Measurements from ENCODE around the gene STPG2. TPM values are rescaled to one million over a fixed set of nuclear protein-coding genes. Genes with fewer than 3 reads are reported as not detected.

STPG2 gene
- total and polyA plus RNA-seq, 2 experiments from 2014 or later, result 0.32 TPM; not detected in 1

GRCh38 chr4:97691111-97691605 is 452.1 kb downstream of the STPG2 start:
- 11 to 20% methylated on average over 3 of the region's 3 CpGs for WGBS, 2 experiments (ENCODE audit: low coverage in 1 of 2, low lambda C conversion rate in 2 of 2, missing lambda C conversion rate in 2 of 2)
- TF ChIP-seq EZH2 (IDR thresholded peaks at IDR 0.05; ENCODE audit: insufficient read depth, poor library complexity, severe bottlenecking), result no peak
- no peak for TF ChIP-seq EZH2phosphoT487 (IDR thresholded peaks at IDR 0.05; ENCODE audit: insufficient read depth, low read depth)
- in situ Hi-C loops (cut with MboI), result no loop called here

GRCh38 chr4:97670703-97671269 is 472.5 kb downstream of the STPG2 start:
- Histone ChIP-seq H3K9me3 (ENCODE audit: low read depth) (no peaks in the 10 kb centered on the region), H3K4me1 (ENCODE audit: insufficient read depth) (no peaks in the 10 kb centered on the region), H4K20me1 (ENCODE audit: insufficient read depth) (no peaks in the 10 kb centered on the region), H3F3A (ENCODE audit: insufficient read depth) (no peaks in the 10 kb centered on the region), H3K9me2 (ENCODE audit: insufficient read depth) (no peaks in the 10 kb centered on the region), H2AFZ (no peak overlapping the region), H3K79me2 (ENCODE audit: insufficient read depth) (no peaks in the 10 kb centered on the region), H3K4me3 (no peak overlapping the region), H3K9ac (no peak overlapping the region), H3K27ac (no peak overlapping the region), H3K36me3 (ENCODE audit: low read depth) (no peaks in the 10 kb centered on the region), H3K27me3 (replicated peaks; ENCODE audit: insufficient read depth) (no peaks in the 10 kb centered on the region), H3K4me2 (ENCODE audit: unreplicated experiment) (no peak overlapping the region)
- no peak for DNase-seq
- WGBS, 2 experiments (ENCODE audit: low coverage in 1 of 2, low lambda C conversion rate in 2 of 2, missing lambda C conversion rate in 2 of 2), result 0 to 3% methylated on average over 1 of the region's 1 CpG
- in situ Hi-C loops (cut with MboI), result no loop called here
- no peak for TF ChIP-seq EZH2 (IDR thresholded peaks at IDR 0.05; ENCODE audit: insufficient read depth, poor library complexity, severe bottlenecking)
- TF ChIP-seq EZH2phosphoT487 (IDR thresholded peaks at IDR 0.05; ENCODE audit: insufficient read depth, low read depth), result no peak

More at GRCh38 chr4:97691111-97691605, 452.1 kb downstream of the STPG2 start:
- no peaks in the 10 kb centered on the region for H4K20me1 ChIP-seq (ENCODE audit: insufficient read depth)
- no peaks in the 10 kb centered on the region for H3K4me1 ChIP-seq (ENCODE audit: insufficient read depth)
- no peaks in the 10 kb centered on the region for H3K79me2 ChIP-seq (ENCODE audit: insufficient read depth)
- no peaks in the 10 kb centered on the region for H3K27me3 ChIP-seq (replicated peaks; ENCODE audit: insufficient read depth)
- H3F3A ChIP-seq (ENCODE audit: insufficient read depth), result no peaks in the 10 kb centered on the region
- no peak overlapping the region for H3K4me3 ChIP-seq
- H3K36me3 ChIP-seq (ENCODE audit: low read depth), result no peaks in the 10 kb centered on the region
- H2AFZ ChIP-seq, result no peak overlapping the region
- no peak overlapping the region for H3K9ac ChIP-seq
- no peaks in the 10 kb centered on the region for H3K9me2 ChIP-seq (ENCODE audit: insufficient read depth)
- peaks cover 7% of the 10 kb centered on the region for H3K9me3 ChIP-seq (ENCODE audit: low read depth)
- no peak for DNase-seq
- no peak overlapping the region for H3K4me2 ChIP-seq (ENCODE audit: unreplicated experiment)
- H3K27ac ChIP-seq, result no peak overlapping the region

GRCh38 chr4:97665553-97665952 is 477.7 kb downstream of the STPG2 start:
- Histone ChIP-seq H3K4me1 (ENCODE audit: insufficient read depth) (no peaks in the 10 kb centered on the region), H3K4me3 (no peak overlapping the region), H3K4me2 (ENCODE audit: unreplicated experiment) (no peak overlapping the region), H2AFZ (no peak overlapping the region), H3K27me3 (replicated peaks; ENCODE audit: insufficient read depth) (no peaks in the 10 kb centered on the region), H3K27ac (no peak overlapping the region), H4K20me1 (ENCODE audit: insufficient read depth) (no peaks in the 10 kb centered on the region), H3K9ac (no peak overlapping the region), H3K9me3 (ENCODE audit: low read depth) (peaks cover 2% of the 10 kb centered on the region), H3K9me2 (ENCODE audit: insufficient read depth) (no peaks in the 10 kb centered on the region), H3K36me3 (ENCODE audit: low read depth) (no peaks in the 10 kb centered on the region), H3K79me2 (ENCODE audit: insufficient read depth) (no peaks in the 10 kb centered on the region), H3F3A (ENCODE audit: insufficient read depth) (no peaks in the 10 kb centered on the region)
- in situ Hi-C loops (cut with MboI), result no loop called here
- no peak for DNase-seq
- no peak for TF ChIP-seq EZH2phosphoT487 (IDR thresholded peaks at IDR 0.05; ENCODE audit: insufficient read depth, low read depth)
- TF ChIP-seq EZH2 (IDR thresholded peaks at IDR 0.05; ENCODE audit: insufficient read depth, poor library complexity, severe bottlenecking), result no peak
- WGBS, 2 experiments (ENCODE audit: low coverage in 1 of 2, low lambda C conversion rate in 2 of 2, missing lambda C conversion rate in 2 of 2), result 19 to 37% methylated on average over 4 of the region's 4 CpGs

DNA sequence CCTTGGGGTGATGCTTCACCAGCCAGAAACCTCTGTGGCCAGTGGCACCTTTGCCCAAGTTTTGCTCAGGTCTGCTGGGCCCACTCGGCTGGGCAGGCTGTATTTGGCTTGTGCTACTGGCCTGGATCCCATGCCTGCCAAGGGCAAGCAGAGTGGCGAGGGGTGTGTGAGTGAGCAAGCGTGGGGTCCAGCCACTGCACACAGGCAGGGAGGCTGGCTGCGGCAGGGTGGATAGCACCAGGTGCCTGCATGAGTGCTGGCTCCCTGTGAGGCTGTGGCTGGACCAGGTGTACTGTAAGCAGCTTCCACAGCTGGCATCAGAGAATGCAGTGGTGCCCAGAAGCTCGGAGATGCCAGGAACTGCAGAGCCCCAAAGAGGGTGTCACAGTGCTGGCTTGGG is 478.5 kb downstream of the STPG2 start:
- in situ Hi-C loops (cut with MboI), result no loop called here
- no peak overlapping the region for H2AFZ ChIP-seq
- no peaks in the 10 kb centered on the region for H3K4me1 ChIP-seq (ENCODE audit: insufficient read depth)
- H3K9ac ChIP-seq, result no peak overlapping the region
- no peaks in the 10 kb centered on the region for H3K36me3 ChIP-seq (ENCODE audit: low read depth)
- H3K4me3 ChIP-seq, result no peak overlapping the region
- no peaks in the 10 kb centered on the region for H4K20me1 ChIP-seq (ENCODE audit: insufficient read depth)
- no peaks in the 10 kb centered on the region for H3K9me2 ChIP-seq (ENCODE audit: insufficient read depth)
- DNase-seq, result no peak
- H3K27me3 ChIP-seq (replicated peaks; ENCODE audit: insufficient read depth), result no peaks in the 10 kb centered on the region
- TF ChIP-seq EZH2phosphoT487 (IDR thresholded peaks at IDR 0.05; ENCODE audit: insufficient read depth, low read depth) (no peak), EZH2 (IDR thresholded peaks at IDR 0.05; ENCODE audit: insufficient read depth, poor library complexity, severe bottlenecking) (no peak)
- H3K27ac ChIP-seq, result no peak overlapping the region
- 21 to 22% methylated on average over 5 of the region's 5 CpGs for WGBS, 2 experiments (ENCODE audit: low coverage in 1 of 2, low lambda C conversion rate in 2 of 2, missing lambda C conversion rate in 2 of 2)
- H3K9me3 ChIP-seq (ENCODE audit: low read depth), result peaks cover 2% of the 10 kb centered on the region
- no peaks in the 10 kb centered on the region for H3K79me2 ChIP-seq (ENCODE audit: insufficient read depth)
- H3K4me2 ChIP-seq (ENCODE audit: unreplicated experiment), result no peak overlapping the region
- H3F3A ChIP-seq (ENCODE audit: insufficient read depth), result no peaks in the 10 kb centered on the region
